MM.1S (cell line): ENCODE measurements around the gene CABLES1.
"Not testable (repeated sequence)": the region's sequence is repeated elsewhere in the genome, so short reads cannot be mapped to it uniquely, and the experiment has no call there.

Experiments used
- EZH2 ChIP-seq: fragments of 300-600 bp; sonication (generic); optimal IDR thresholded peaks from 2 replicates; pipeline ENCODE3; 2017; ENCODE audit warnings: low read depth, mild to moderate bottlenecking, antibody characterized with exemption, low read length, mixed read lengths
- EZH2phosphoT487 ChIP-seq: fragments of 300-600 bp; sonication (generic); IDR thresholded peaks from 2 replicates; pipeline ENCODE4 v1.6.1; 2018; ENCODE audit warnings: antibody characterized with exemption, low read length
- TF ChIP-seq, protein P1 (sequence below): fragments of 300-600 bp; sonication (generic); IDR thresholded peaks from 2 replicates; pipeline ENCODE4 v1.5.1; 2016; ENCODE audit warnings: antibody characterized with exemption, low read length, mixed read lengths

- TF ChIP-seq, protein P1, sequence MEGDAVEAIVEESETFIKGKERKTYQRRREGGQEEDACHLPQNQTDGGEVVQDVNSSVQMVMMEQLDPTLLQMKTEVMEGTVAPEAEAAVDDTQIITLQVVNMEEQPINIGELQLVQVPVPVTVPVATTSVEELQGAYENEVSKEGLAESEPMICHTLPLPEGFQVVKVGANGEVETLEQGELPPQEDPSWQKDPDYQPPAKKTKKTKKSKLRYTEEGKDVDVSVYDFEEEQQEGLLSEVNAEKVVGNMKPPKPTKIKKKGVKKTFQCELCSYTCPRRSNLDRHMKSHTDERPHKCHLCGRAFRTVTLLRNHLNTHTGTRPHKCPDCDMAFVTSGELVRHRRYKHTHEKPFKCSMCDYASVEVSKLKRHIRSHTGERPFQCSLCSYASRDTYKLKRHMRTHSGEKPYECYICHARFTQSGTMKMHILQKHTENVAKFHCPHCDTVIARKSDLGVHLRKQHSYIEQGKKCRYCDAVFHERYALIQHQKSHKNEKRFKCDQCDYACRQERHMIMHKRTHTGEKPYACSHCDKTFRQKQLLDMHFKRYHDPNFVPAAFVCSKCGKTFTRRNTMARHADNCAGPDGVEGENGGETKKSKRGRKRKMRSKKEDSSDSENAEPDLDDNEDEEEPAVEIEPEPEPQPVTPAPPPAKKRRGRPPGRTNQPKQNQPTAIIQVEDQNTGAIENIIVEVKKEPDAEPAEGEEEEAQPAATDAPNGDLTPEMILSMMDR, result not testable (repeated sequence)
- not testable (repeated sequence) for TF ChIP-seq EZH2phosphoT487, EZH2
These were observed 38.3 kb upstream of the CABLES1 start for GRCh38 chr18:23097016-23097415.
